A673 (cell line): ENCODE measurements around the gene HOXA1.

Source experiments
- CTCF ChIP-seq: fragments of 300-800, 200-600 bp; sonication (generic); conservative IDR thresholded peaks from 2 replicates; pipeline ENCODE4 v1.5.1; 2017; ENCODE audit warnings: low read depth, mild to moderate bottlenecking, antibody characterized with exemption, low read length, moderate library complexity, mixed read lengths
- EZH2 ChIP-seq: fragments of 200-600 bp; sonication (generic); IDR thresholded peaks from 2 replicates; pipeline ENCODE4 v1.6.1; 2017; ENCODE audit warnings: borderline replicate concordance, low read depth, mild to moderate bottlenecking, mixed read lengths, antibody characterized with exemption, low read length; ENCODE audit not compliant: poor library complexity, severe bottlenecking

GRCh38 chr7:27131390-27131819 lies 35.6 kb upstream of the HOXA1 start:
- TF ChIP-seq CTCF (no peak), EZH2 (no peak)
